ENCODE data around the gene RAB8B.
"Not testable (repeated sequence)": the region's sequence is repeated elsewhere in the genome, so short reads cannot be mapped to it uniquely, and the experiment has no call there.

DNA sequence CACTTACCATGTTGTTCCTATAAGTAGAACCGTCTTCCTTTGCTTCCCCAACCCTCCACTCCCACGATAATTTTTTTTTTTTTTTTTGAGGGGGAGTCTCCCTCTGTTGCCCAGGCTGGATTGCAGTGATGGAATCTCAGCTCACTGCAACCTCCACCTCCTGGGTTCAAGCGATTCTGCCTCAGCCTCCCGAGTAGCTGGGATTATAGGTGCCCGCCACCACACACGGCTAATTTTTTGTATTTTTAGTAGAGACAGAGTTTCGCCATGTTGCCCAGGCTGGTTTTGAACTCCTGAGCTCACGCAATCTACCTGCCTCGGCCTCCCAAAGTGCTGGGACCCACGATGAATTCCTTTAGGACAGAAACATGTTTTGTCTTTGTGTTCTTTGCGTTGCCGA, 19.4 kb downstream of the RAB8B start:
- not testable (repeated sequence) for TF ChIP-seq POLR2A, POLR2AphosphoS5 (IDR thresholded peaks at IDR 0.05; ENCODE audit: low read depth, low read length)

All from GM12892 (cell line).